SK-N-SH (cell line): ENCODE data around the gene EPHA10.

Experiments used
- CTCF ChIP-seq: fragments of 200-600 bp; sonication (generic); IDR thresholded peaks from 2 replicates; pipeline ENCODE4 v1.6.1; 2017; ENCODE audit warnings: antibody characterized with exemption, mild to moderate bottlenecking, moderate library complexity
- EP300 ChIP-seq, 2 experiments: IDR thresholded peaks; 2 replicates each; pipeline versions ENCODE4 v1.4.0 to v1.6.1; 2012; ENCODE audit warnings: borderline replicate concordance in 1 of 2, low read depth in 1 of 2, low read length in 1 of 2
- FOXJ3 ChIP-seq: sonication (generic); formaldehyde crosslinking; IDR thresholded peaks from 2 replicates; pipeline ENCODE4 v1.5.1; 2020; ENCODE audit warnings: mild to moderate bottlenecking, missing genetic modification reagents
- FOXM1 ChIP-seq: IDR thresholded peaks from 2 replicates; pipeline ENCODE4 v1.4.0; 2012; ENCODE audit warnings: low read depth, mild to moderate bottlenecking
- MXI1 ChIP-seq: IDR thresholded peaks from 2 replicates; pipeline ENCODE4 v1.6.1; 2012; ENCODE audit warnings: mild to moderate bottlenecking, low read depth, low read length, improper control_type of control experiment
- RAD21 ChIP-seq: IDR thresholded peaks from 2 replicates; pipeline ENCODE4 v1.6.1; 2012; ENCODE audit warnings: mild to moderate bottlenecking, low read length
- REST ChIP-seq: IDR thresholded peaks from 2 replicates; pipeline ENCODE4 v1.6.1; 2012; ENCODE audit warnings: mild to moderate bottlenecking, low read depth, low read length, moderate library complexity
- SIN3A ChIP-seq: IDR thresholded peaks from 2 replicates; pipeline ENCODE4 v1.6.1; 2012; ENCODE audit warnings: low read depth, mild to moderate bottlenecking, low read length, moderate library complexity, borderline replicate concordance
- TAF1 ChIP-seq: IDR thresholded peaks from 2 replicates; pipeline ENCODE4 v1.6.1; 2012; ENCODE audit warnings: low read depth, mild to moderate bottlenecking, low read length, moderate library complexity, borderline replicate concordance
- TCF12 ChIP-seq: IDR thresholded peaks from 2 replicates; pipeline ENCODE4 v1.4.0; 2012

DNA sequence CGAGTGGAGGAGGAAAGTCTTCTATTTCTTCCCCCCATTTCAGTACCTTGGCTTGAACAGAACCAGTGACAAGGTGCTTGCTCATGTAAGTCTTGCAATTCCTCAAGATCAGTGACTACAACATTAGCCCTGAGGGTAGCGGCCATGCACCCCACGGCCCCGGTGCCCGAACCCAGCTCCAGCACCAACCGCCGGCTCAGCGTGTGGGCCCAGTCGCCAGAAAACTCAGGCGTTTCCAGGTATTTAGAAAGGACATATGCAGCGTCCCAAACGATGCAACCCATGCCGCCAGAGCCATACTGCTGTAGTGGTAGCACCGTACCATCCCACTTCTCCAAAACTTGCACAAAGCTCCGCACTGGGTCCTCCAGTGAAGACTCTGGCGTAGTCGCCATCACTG, 17.6 kb upstream of the EPHA10 start:
- TF ChIP-seq CTCF: no peak
- TF ChIP-seq SIN3A: no peak
- no peak for TF ChIP-seq FOXM1
- TF ChIP-seq TCF12: no peak
- no peak for TF ChIP-seq EP300 (IDR thresholded peaks at IDR 0.05; ENCODE audit: borderline replicate concordance in 1 of 2, low read depth in 1 of 2, low read length in 1 of 2)
- no peak for TF ChIP-seq RAD21
- no peak for TF ChIP-seq FOXJ3 (CRISPR knock-in tag)
- TF ChIP-seq TAF1: no peak
- TF ChIP-seq MXI1: no peak
- TF ChIP-seq REST: no peak
